ENCODE results near the gene EID3.

GRCh38 chr12:104314242-104314614 is 10.7 kb downstream of the EID3 start:
- TF ChIP-seq CTCF (IDR thresholded peaks at IDR 0.05; ENCODE audit: insufficient read depth, low read length, poor library complexity, severe bottlenecking) (no peak), EZH2phosphoT487 (conservative IDR thresholded peaks at IDR 0.05; ENCODE audit: low read length) (no peak)
